ENCODE results near the gene C6orf132. TPM values are rescaled to one million over a fixed set of nuclear protein-coding genes. Genes with fewer than 3 reads are reported as not detected.

C6orf132 gene
- total RNA-seq, 1 experiment from 2014 or later, result 48.4 TPM

DNA sequence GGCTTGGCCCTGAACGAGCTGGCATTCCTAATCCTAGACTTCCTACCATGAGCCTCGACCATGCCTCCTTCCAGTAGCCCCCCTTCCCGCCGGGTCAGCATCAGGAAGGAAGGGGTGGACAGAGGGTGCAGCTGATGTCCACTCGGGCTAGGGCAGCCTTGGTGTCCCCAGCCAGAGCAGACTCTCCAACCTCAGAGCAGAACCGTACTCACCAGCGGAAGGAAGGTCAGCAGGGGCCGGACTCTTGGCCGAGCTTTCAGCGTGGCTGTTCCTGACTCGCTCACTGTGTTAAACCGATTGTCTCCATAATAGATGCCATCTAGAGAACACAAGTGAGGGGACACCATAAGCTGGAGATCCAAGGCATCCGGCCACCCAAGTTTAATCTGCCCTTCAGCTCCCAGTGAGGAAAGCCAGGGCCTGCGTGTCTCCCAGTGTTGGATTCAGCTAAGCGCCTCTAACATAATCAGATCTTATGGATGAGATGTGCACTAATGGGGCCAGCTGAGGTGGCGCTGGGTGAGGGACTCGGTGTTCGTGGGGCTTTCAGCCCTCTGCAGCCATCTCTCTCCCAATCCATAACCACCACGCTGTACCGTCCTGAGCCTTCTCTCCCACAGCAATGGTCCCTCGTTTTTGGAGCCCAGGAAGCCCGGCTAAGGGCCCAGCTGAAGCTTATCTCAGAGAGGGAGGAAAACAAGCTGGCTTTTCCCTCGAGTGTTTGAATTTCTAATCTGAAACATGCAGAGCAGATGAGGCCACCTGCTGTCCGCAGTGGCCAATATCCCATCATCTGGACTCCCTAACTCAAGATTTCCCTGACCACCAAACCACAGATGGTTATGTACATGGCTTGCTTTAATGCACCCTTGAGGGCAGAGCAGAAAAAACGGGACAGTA lies 13.7 kb downstream of the C6orf132 start:
- WGBS (ENCODE audit: extremely low coverage, insufficient read length, low lambda C conversion rate), result no CpG with 5 or more reads among the region's 25 CpGs
- TF ChIP-seq, protein P1, sequence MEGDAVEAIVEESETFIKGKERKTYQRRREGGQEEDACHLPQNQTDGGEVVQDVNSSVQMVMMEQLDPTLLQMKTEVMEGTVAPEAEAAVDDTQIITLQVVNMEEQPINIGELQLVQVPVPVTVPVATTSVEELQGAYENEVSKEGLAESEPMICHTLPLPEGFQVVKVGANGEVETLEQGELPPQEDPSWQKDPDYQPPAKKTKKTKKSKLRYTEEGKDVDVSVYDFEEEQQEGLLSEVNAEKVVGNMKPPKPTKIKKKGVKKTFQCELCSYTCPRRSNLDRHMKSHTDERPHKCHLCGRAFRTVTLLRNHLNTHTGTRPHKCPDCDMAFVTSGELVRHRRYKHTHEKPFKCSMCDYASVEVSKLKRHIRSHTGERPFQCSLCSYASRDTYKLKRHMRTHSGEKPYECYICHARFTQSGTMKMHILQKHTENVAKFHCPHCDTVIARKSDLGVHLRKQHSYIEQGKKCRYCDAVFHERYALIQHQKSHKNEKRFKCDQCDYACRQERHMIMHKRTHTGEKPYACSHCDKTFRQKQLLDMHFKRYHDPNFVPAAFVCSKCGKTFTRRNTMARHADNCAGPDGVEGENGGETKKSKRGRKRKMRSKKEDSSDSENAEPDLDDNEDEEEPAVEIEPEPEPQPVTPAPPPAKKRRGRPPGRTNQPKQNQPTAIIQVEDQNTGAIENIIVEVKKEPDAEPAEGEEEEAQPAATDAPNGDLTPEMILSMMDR (conservative IDR thresholded peaks at IDR 0.05), result no peak
- Histone ChIP-seq H2BK20ac (ENCODE audit: low read depth, low read length, poor library complexity, severe bottlenecking) (no peak overlapping the region), H3K4me2 (ENCODE audit: insufficient read depth, insufficient read length, low read length) (no peak overlapping the region), H3K56ac (ENCODE audit: insufficient read length, low read depth, low read length) (no peak overlapping the region), H3K79me1 (ENCODE audit: insufficient read depth, low read depth, low read length, poor library complexity, severe bottlenecking) (no peaks in the 10 kb centered on the region), H4K8ac (replicated peaks; ENCODE audit: insufficient read length, low read depth, low read length) (no peak overlapping the region), H2AK5ac (ENCODE audit: insufficient read length, low read length) (no peak overlapping the region), H3K18ac (ENCODE audit: insufficient read length, low read depth, low read length) (no peak overlapping the region), H3K9ac (ENCODE audit: extremely low read depth, insufficient read length, low read length) (no peak overlapping the region), H3K27me3 (ENCODE audit: insufficient read depth, low read length) (no peaks in the 10 kb centered on the region), H3T11ph (ENCODE audit: low read length) (no peak overlapping the region), H4K20me1 (ENCODE audit: control insufficient read depth, insufficient read depth, insufficient read length) (no peaks in the 10 kb centered on the region), H2BK15ac (ENCODE audit: low read depth, low read length) (no peak overlapping the region), H4K91ac (ENCODE audit: insufficient read length, low read depth, low read length) (no peak overlapping the region), H2BK12ac (ENCODE audit: insufficient read length, low read depth, low read length) (no peak overlapping the region), H3K9me3 (ENCODE audit: control insufficient read depth, low read depth, low read length) (no peaks in the 10 kb centered on the region), H2BK5ac (ENCODE audit: insufficient read length, low read length) (no peak overlapping the region), H3K27ac (ENCODE audit: insufficient read length, low read depth, low read length) (no peak overlapping the region), H2AFZ (ENCODE audit: low read length) (no peak overlapping the region), H2BK120ac (ENCODE audit: low read depth, low read length, poor library complexity, severe bottlenecking) (no peak overlapping the region), H3K23ac (ENCODE audit: insufficient read length, low read depth, low read length) (no peak overlapping the region), H3K79me2 (ENCODE audit: insufficient read depth, low read length) (peaks cover 10% of the 10 kb centered on the region; the same call in 1 of the 2 replicates), H3K23me2 (ENCODE audit: insufficient read length, low read depth, low read length, poor library complexity, severe bottlenecking) (no peaks in the 10 kb centered on the region), H4K5ac (ENCODE audit: insufficient read length, low read depth, low read length) (no peak overlapping the region), H3K4ac (ENCODE audit: low read depth, low read length) (no peak overlapping the region), H3K4me1 (ENCODE audit: insufficient read depth, low read length) (no peaks in the 10 kb centered on the region; the same call in 1 of the 2 replicates), H3K14ac (ENCODE audit: insufficient read depth, low read length) (no peak overlapping the region)
- Mint-ChIP-seq H3K27ac (peak overlapping the region in 2 of 3 experiments; percentile 83 to 93; a peak in 3 of 7 replicates), H3K9me3 (peaks cover 0 to 4% of the 10 kb centered on the region in 2 experiments; a peak in 1 of 5 replicates), H3K27me3 (ENCODE audit: low read depth) (no peaks in the 10 kb centered on the region), H3K36me3 (ENCODE audit: insufficient read depth in 1 of 3, low read depth in 3 of 3) (peaks cover 45 to 77% (median 68%) of the 10 kb centered on the region in 3 experiments), H3K4me1 (peaks cover 12 to 13% of the 10 kb centered on the region in 2 experiments), H3K4me3 (no peak overlapping the region; a peak in 1 of 5 replicates)
- DNase-seq, result no peak
